ENCODE results near the gene TESK2.

The TESK2 gene

DNA sequence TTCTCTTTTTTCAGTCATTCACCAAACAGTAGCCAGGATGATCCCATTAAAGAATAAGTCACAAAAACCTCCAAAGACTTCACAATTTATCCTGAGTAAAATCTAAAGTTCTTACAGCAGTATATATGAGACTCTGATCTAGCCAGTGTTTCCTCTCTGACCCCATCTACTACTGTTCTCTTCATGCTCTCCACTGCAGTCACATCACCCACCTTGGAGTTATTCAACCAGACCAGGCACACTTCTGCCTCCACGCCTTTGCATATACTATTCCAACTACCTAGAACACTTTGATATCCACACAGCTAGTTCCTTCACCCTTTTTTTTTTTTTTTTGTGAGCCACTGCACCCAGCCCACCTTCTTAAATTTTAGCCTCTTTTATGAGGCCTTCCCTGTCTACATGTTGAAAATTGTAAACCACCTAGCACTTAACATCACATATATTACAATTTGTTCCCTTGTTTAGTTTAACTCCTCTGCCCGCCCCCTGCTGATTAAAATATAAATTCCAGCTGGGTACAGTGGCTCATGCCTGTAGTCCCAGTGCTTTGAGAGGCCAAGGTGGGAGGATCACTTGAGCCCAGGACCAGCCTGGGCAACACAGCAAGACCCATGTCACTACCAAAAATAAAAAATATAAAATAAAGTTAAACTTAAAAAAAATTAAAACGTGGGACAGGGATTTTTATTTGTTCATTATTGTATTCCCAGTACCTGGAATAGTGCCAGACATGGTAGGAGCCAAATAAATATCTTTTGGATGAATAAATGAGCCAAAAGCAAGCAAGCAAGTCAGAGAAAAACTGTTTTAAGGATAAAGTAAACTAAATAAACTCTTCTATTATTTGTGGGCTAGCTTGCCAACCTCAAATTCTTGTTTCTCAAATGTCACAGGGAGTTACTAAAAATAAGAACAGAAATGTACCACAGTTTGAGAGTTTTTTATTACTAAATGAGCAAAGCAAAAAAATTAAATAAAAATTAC lies 115.6 kb downstream of the TESK2 start:
- peak; percentile 7 for DNase-seq (ENCODE audit: low spot score)

DNA sequence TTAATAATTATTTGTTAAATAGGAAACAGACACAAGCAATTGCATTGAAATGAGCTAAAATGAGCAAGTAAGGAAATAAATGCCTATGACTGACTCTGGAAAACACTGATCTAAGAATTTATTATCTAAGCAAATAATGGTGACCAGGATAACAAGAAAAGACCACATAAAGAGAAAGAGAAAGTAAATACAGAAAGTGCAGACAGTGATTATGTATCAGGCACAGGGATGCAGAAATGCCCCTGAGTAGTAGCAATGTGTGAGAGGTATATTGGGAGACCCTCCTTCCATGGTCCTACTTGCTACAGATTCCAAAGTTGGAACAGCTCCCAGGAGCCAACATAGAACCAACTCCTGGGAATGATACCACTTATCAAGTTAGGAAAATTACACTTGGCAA lies 117.4 kb downstream of the TESK2 start:
- DNase-seq (ENCODE audit: low spot score), result no peak

DNA sequence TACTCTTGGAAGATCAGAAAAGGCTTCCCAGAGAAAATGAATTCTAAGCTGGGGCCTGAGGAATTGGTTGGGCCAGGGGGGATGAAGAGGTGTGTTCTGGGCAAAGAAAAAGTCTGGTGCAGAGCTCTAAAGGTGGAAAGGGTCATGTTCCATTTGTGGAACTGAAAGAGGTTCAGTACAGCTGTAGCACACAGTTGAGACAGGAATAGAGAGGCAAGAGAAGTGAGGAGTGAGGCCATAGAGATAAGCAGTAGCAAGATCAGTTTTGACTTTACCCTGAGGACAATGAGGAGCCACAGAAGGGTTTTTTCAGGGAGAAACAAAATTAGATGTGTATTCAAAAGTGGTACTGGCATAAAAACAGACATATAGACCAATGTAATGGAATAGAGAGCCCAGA lies 120.4 kb downstream of the TESK2 start:
- DNase-seq (ENCODE audit: low spot score), result no peak

DNA sequence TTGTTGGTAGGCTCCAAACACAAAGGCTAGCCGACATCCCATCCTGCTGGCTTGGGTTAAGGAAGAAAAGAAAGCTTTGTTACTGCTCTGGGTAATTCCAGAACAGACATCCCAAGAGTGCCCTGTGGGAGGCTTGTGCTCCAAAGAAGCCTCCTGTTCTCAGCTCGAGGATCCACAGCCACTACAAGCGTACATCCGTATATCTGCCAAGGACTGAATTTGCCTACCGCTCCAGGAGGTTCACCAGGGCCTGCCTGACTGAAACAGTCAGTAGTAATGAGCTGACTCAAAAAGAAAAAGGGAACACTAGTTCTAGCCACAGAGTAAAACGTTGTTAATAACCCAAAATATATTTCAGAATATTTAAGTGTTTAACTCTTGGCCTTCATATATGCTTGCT lies 125.9 kb downstream of the TESK2 start:
- no peak for DNase-seq (ENCODE audit: low spot score)

DNA sequence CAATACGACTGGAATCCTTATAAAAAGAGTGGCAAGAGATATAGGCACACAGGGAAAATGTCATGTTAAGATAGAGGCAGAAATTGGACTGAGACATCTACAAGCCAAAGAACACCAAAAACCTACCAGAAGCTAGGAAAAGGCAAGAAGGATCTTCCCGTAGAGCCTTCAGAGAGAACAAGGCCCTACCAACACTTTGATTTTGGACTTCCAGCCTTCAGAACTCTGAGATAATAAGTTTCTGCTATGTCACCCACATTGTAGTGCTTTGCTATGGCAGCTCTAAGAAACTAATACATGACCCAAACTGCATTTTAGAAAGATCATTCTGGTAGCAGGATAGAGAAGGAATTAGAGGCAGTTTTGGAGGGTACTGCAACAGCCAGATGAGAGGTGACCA lies 126.7 kb downstream of the TESK2 start:
- no peak for DNase-seq (ENCODE audit: low spot score)

DNA sequence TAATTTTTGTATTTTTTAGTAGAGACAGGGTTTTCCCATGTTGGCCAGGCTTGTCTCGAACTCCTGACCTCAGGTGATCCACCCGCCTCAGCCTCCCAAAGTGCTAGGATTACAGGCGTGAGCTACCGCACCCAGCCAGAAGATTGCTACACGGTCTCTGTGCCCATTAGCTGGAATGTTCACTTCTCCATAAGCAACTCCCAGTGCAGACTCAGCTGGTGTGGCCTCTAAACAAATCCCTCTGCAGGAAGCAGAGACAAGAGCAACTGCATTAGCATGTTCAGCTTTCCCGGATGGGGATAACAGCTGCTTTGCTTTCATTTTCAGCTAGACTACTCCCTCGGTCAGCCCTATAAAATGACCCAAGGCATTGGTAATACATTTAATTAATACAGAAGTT lies 130.0 kb downstream of the TESK2 start:
- DNase-seq (ENCODE audit: low spot score), result peak; percentile 54

DNA sequence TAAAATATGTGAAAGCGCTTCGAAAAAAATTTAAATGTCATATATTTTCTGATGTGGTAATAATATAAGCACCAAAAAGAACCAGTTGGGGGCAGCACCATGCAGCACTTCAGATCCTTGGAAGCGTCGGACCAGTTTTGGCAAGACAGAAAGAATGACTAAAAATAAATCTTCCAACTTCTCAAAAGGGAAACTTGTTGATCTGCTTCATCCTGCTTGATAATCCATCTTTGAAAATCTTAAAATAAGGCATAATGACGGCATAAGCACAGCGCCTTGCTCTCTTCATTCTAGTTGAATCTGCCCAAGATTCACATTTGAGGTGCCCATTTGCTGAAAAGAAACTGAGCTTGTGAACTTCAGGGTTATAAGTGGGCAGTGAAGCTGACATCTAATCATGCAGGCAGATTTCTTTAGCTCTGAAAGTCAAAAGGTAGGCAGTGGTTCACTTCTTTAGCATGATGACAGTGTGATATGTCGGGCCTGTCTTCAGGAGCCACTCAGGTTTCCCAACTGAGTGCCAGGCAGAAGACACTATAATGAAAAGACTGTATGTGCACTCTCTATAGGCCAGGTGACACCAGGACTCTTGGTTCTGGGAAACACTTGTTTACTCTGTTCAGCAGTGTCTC lies 131.0 kb downstream of the TESK2 start:
- peak; percentile 75 for DNase-seq (ENCODE audit: low spot score)

DNA sequence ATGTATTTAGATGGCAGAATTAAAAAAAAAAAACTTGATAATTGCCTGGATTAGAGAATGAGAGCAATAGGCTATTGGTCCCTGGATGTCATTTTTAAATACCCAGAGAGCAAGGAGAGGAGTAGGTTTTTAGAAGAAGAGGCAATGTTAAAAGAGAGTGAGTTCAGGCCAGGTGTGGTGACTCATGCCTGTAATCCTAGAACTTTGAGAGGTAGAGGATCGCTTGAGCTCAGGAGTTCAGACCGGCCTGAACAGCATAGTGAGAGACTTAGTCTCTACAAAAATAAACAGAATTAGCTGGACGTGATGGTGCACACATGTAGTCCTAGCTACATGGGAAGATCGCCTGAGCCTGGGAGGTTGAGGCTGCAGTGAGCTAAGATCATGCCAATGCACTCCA lies 134.8 kb downstream of the TESK2 start:
- DNase-seq (ENCODE audit: low spot score), result no peak

DNA sequence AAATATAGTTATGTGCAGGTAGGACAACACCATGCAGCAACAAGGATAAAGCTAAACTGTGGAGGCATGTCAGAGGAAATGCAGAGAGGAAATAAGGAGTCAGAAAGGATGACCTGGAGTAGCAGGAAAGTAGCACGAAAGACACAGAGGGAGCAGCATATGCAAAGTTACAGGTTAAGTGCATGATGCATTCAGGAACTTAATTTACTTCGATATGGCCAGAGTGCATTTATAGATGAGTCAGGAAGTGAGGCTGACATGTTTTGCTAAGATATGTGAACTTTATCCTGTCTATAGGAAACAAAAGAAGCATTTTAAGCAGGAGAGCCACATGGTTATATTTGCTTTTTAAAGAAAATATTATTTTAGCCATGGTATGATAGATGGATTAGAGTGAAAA lies 135.3 kb downstream of the TESK2 start:
- DNase-seq (ENCODE audit: low spot score), result no peak

DNA sequence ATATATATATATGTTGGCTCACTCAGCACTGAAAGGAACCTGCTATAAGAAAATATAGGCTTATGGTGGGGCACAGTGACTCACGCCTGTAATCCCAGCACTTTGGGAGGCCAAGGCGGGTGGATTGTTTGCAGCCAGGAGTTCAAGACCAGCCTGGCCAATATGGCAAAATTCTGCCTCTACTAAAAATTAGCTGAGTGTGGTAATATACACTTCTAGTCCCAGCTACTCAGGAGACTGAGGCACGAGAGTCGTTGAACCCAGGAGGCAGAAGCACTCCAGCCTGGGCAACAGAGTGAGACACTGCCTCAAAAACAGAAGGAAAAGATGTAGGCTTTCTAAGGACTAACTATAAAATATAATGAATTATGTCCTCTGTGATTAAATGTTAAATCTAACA lies 136.1 kb downstream of the TESK2 start:
- DNase-seq (ENCODE audit: low spot score), result no peak

DNA sequence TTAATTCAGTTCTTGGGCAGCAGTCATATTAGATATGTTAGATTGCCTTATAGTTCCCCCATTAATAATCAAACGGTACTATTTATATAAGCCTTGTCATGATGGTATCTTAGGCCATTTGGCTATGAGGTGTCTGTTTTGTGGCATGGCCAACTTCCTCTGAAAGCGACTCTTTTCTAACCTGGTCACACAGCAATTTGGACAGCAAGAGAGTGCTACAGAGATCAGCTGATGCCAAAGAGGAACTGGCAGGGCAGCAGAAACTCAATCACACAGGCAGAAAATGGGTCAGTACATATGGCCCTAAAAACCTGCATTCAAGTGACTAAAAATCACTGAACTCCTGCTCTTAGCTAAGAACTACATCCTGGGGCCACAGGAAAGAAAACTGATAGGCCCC lies 137.3 kb downstream of the TESK2 start:
- no peak for DNase-seq (ENCODE audit: low spot score)

DNA sequence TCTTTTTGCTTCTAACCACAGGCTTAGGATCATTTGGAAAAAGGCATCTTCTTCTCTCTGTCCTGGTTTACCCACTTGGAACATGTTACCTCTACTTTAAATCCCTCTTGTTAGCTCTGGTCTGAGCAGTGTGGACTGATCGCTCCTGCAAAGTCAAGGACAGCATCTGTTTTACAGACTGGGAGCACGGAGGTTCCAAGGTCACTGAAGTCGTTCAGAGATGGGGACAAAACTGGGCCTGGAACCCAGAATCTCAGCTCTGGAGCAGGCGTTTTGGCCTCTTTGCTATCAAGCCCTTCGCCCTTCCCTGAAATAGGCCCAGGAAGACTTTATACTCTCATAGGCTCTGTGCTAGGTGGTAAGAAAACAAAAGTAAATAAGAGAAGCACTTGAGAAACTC lies 139.5 kb downstream of the TESK2 start:
- no peak for DNase-seq (ENCODE audit: low spot score)

DNA sequence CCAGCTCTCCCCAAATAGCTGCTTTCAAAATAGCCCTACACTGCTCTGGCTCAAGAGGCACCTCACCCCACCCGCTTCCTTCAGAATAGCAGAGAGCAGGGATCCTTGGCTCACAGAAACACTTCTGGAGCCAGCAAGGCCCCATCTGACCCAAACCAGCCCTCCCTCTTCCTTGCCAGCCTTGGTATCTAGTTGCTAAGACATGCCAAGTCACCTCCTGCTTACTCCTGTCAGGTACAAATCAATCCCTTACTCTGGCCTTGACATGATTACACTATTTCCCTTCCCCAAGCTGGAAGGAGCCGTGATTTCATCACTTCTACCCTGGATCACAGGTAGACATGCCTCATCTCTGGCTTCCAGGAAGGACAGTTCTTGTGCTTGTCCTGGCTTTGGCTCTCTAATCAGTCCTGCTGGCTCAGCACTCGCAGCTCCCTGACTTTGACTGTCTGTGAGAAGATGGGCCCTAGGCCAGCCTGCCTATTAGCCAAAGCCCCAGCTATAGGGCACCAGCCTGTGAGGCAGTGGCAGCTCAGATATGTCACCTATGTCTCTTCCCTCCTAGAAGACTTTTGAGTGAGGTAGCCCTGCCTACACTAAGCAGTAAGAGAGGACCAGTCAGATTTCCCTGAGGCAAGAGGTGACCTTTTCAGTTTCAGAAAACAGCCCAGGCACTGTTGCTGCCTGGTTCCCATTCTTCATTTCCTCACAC lies 141.8 kb downstream of the TESK2 start:
- DNase-seq (ENCODE audit: low spot score), result no peak

DNA sequence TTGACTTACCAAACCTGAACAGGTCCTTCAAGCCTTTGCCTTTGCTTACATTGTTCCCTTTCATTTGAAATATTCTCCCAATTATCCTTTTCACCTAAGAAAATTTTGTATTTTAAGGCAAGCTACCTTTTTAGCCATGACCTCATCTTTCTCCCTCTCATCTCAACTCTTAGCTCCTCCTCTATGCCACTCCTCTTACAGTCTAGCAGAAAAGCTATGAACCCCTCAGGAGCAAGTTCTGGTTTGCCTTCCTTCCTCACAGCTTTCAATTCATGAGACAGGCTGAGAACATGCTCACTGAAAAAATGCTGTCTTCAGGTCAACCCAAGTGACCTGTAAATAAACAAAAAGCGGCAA lies 142.4 kb downstream of the TESK2 start:
- no peak for DNase-seq (ENCODE audit: low spot score)

DNA sequence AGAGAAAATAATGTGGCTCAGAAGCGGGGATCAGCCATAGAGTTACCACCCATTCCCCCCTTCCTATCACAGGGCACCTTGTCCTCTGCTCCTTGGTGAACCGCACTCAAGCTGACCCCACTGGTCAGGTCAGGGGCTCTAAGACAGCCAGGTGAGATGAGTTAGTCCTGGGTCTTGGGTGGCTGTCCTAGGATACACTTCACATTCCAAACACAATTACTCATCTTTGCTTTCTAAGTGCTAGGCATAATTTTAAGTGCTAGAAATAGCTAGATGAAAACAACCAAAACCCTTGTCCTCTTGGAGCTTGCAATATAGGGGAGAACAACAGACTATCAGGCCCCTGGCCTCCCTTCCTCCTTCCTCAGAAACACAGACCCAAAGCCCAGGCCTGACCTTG lies 142.9 kb downstream of the TESK2 start:
- peak; percentile 44 for DNase-seq (ENCODE audit: low spot score)

DNA sequence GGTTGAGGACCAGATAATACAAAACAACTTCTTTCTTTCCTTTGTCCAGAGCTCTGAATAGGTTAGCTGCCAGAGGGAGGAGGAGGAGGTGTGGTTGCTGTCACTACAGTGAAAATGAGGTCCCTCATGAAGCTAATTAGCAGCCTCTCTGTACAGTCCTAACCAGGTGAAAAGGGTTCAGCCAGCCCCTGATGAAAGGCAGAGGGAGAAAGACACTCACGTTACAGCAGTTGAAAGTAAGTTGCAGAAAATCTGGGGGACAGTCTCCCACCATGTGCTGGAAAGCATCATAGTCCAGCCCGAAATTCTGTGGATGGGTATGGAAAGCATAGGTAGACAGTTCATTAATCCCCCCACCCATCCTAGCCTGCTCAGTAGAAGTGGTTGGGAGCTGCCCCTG lies 144.5 kb downstream of the TESK2 start:
- no peak for DNase-seq (ENCODE audit: low spot score)

DNA sequence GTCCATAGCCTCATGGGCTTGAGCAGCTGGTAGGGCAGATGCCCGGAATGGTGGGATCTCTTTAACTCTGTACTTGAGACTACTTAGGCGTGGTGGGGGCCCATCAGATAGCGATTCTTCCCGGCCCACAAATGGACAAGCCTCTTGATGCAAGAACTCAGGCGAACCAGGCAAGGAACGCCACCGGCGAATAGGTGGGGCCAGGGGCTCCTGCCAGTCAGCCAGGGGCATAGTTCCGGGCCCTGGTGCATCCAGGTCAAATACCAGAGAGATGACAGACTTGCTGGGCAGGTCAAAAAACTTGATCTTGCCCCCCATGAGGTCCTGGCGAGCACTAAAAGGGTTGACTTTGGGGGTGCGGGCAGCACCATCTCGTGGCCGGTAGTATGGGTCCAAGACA lies 145.9 kb downstream of the TESK2 start:
- DNase-seq (ENCODE audit: low spot score), result no peak

DNA sequence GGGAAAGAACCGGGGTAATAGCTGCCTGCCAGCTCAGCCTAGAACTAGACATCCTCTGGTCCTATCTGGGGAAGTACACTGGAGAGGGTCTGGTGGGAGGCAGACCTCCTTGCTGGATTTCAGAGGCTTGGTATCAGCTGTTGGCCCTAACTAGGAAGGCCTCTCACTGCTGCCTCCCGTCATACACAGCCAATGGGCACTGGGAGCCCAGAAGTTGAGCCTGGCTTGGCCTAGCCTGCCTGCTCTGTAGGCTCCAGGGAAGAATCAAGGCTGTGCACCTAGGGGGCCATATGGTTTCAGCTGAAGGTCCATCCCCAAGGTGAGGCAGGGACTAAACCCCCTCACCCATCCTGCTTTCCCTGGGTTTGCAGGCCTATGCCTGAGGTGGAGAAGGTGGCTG lies 146.5 kb downstream of the TESK2 start:
- no peak for DNase-seq (ENCODE audit: low spot score)

DNA sequence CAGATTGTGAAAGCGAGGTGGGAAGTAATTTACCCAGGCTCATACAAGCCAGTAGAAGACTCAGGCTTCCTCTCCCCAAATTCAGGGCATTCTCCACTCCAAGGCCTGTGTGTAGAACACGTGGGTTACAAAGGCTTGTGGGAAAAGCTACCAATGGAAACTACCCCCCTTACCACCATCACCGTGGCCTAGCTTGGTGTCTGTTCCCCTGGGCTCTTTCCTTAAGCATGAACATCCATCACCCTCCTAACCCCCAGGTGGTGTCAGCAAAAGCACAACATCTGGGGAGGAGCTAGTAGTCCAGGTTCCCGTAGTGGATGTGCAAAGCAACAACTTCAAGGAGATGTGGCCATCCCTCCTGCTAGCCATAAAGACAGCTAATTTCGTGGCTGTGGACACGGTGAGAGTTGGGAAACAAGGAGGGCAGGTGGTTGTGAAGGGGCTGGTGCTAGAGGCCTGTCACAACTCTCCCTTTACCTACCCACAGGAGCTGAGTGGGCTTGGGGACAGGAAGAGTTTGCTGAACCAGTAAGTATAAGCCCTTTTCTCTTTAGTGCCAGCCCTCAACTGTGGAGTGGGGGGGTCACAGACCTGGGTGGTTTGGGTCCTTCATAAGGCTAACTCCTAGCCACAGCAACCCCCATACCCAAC lies 150.0 kb downstream of the TESK2 start:
- no peak for DNase-seq (ENCODE audit: low spot score)

DNA sequence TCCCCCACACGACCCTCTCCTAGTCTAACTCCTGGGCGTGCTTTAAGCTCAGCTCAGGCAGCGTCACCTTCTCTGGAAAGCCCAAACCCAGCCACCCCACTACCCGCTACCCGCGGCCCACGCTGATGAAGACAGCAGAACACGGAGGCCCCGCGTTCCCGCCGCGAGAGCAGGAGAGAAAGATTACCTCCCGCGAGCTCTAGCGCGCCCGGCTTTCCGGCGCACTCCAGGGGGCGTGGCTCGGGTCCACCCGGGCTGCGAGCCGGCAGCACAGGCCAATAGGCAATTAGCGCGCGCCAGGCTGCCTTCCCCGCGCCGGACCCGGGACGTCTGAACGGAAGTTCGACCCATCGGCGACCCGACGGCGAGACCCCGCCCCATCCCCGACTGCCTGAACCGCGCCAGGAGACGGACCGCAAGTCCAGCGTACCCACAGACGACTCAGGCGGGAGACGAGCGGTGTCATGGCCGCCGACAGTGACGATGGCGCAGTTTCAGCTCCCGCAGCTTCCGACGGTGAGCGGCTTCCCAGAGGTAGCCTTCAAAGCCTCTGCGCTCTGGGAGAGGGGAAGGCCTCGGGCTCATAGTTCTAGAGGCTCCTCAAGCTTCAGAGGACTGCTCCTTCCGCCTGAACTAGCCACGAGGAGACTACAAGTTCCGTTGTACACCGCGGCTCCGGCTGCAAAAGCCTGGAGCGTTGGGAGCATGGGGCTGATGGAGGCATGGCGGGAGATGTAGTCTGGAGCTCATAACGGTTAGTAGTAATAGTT lies 151.0 kb downstream of the TESK2 start, which contains the start of the genes MUTYH and TOE1:
Gene MUTYH (minus strand): TSS at position 652 of the 770 bp plus-strand sequence. CDS start 5,935 bp downstream, outside the sequence.
Gene TOE1 (plus strand): TSS at position 382 of the 770 bp plus-strand sequence. CDS start 83 bp downstream, at position 465.
- peak; percentile 97 for DNase-seq (ENCODE audit: low spot score)

DNA sequence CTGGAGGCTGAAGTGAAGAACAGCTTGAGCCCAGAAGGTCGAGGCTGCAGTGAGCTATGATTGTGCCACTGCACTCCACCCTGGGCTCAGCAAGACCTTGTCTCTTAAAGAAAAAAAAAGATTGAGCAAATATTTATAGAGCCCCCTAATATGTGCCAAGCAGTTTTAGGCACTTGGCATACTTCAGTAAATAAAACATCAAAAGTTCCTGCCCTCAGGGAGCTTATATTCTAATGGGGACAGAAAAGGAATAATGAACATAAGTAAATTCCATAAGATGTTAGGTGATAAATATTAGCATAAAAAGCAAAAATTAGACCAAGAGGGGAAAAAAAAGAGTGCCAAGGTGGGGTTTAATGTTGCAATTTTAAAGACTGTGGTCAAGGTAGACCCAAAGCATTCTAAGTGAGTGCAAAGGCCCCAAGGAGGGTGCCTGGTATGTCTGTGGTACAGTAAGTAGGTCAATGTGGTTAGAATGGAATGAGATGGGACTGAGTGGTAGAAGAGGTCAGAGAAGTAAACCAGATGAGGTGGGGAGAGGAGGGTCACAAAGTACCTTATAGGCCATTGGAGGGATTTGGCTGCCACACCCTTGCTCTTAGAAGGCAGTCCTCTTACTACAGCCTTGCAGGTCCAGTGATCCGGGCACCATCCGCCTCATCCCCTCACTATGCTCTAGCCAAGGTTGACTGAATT lies 153.2 kb downstream of the TESK2 start:
- DNase-seq (ENCODE audit: low spot score), result no peak
